ENCODE measurements around the gene TEX9.

GRCh38 chr15:56472278-56472677 is 107.1 kb downstream of the TEX9 start:
- no peak for TF ChIP-seq CTCF (IDR thresholded peaks at IDR 0.05; ENCODE audit: insufficient read depth, low read depth, low read length)
- no peak for TF ChIP-seq EZH2 (IDR thresholded peaks at IDR 0.05; ENCODE audit: insufficient read depth, low read length)

Measured in astrocyte (in vitro differentiated cells and primary cell).